IPS-NIHi7 (cell line): ENCODE data around the gene TP63.
"Not testable (repeated sequence)": the region's sequence is repeated elsewhere in the genome, so short reads cannot be mapped to it uniquely, and the experiment has no call there.

ENCODE experiments used
- DNase-seq: peaks from one replicate; pipeline ENCODE4 v3.0.0; 2012; ENCODE audit warnings: mixed read lengths; ENCODE audit errors: extremely low spot score

The TP63 gene

GRCh38 chr3:189721873-189722665, 90.9 kb downstream of the TP63 start:
- no peak for DNase-seq

DNA sequence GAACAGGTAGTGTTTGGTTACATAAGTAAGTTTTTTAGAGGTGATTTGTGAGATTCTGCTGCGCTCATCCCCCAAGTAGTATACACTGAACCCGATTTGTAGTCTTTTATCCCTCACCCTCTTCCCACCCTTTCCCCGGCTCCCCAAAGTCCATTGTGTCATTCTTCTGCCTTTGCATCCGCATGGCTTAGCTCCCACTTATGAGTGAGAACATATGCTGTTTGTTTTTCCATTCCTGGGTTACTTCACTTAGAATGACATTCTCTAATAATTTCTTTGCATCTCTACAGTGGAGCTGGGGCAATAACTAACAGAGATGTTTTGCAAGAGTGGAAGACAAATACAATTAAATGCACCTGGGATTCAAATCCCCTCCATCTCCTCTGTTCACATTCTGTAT, 93.2 kb downstream of the TP63 start:
- no peak for DNase-seq

DNA sequence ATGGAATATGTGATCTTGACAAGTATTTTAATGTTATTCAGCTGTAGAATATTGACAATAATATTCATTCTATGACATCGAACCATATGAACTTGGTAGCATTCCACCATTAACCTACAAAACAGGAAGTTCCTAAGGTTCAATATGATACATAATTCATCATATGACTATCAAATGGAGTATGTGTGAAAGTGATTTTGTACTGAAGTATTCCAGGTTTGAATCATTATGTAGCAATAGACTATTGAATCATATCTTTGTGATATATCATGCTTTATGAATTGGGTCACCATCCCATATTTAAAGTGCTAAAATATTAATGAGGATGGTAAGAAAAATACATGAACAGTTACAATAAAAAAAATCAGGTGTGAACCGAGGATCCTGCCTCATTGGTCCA, 95.1 kb downstream of the TP63 start:
- no peak for DNase-seq

GRCh38 chr3:189727158-189727557, 96.0 kb downstream of the TP63 start:
- no peak for DNase-seq

DNA sequence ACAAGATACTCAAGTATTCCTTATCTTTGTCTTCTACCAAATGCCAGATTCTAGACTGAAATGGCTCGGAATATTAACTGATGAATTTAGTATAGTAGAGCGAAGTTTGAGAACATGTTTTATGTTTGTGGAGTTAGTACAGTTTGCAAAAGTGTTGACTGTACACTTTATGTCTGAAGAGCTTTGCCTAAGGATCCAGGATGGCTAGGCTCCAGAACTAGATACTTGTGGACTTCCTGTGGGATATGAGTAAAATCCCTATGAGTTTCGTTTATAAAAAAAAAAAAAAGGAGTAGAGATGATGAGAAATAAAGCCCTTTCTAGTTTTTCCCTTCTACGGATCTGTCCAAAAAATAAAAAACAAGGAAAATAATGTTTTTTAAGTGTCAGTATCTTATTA, 96.7 kb downstream of the TP63 start:
- DNase-seq, result no peak

GRCh38 chr3:189728915-189729314, 97.7 kb downstream of the TP63 start:
- DNase-seq, result no peak

GRCh38 chr3:189734061-189734460, 102.9 kb downstream of the TP63 start:
- DNase-seq, result no peak

DNA sequence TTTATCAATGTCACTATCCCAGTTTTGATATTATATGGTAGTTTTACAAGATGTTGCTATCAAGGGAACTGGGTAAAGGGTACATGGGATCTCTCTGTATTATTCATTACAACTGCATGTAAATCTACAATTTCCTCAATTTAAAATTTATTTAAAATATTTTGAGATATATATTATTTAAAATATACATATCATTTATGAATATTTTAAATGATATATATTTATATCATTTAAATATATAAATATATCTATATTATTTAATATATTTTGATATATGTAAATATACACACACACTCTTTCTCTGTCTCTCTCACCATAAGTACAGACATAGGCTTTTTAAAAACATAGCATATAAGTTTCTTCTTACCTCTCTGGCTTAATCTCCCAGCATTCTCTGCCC, 104.7 kb downstream of the TP63 start:
- no peak for DNase-seq

DNA sequence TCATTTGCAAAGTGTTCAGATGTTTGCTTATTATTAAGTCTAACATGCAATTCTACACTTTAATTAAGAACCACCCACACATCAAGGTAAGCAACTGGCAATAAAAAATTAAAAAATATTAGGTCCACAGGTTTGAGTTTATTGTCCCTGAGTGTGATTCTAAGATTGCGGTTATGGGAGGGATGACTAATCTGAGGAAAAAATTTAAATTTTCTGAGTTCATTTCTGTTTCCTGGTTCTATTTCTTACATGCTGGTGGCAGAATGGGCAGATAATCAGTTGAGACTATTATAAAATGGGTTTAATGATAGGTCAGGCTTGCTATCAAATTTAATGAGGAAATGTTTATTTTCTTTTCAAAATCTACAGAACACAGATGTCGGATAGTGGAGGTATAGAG, 105.9 kb downstream of the TP63 start:
- DNase-seq, result no peak

- no peak for DNase-seq
These were observed 106.4 kb downstream of the TP63 start for GRCh38 chr3:189737619-189738018.

DNA sequence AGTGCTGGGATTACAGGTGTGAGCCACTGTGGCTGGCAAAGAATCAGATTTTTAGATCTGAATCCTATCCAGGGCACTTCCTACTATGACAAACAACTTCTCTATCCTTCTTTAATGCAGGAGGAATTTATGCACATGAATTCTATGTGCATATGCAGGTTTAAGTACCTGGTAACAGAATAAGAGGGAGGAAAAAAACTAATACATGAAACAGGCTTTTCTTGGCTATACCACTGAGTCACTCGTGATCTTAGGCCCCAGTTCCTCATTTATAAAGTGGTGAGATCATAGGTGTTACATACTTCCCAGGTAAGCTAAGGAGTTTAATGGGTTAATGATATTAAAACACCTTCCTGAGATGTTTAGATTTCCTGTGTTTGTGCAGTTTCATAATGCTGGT, 108.2 kb downstream of the TP63 start:
- DNase-seq, result no peak

DNA sequence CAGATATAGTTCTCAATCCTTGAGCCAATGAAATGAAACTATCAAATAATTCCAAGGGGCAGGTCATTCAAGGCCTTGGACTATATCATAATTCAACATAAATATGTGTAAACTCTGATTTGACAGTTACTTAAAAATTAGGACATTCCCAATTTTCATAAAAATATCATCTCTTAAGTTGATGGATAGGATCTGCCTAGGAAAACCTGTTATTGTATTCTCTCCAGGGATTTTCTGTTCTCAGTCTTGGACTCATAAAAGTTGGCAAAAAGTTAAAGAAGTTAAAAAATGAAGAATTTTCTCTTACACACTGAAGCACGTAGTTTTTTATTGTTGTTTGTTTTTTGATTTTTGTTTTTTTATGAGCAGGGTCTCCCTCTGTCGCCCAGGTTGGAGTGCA, 109.0 kb downstream of the TP63 start:
- no peak for DNase-seq

GRCh38 chr3:189744235-189744634, 113.0 kb downstream of the TP63 start:
- DNase-seq, result peak; percentile 20

DNA sequence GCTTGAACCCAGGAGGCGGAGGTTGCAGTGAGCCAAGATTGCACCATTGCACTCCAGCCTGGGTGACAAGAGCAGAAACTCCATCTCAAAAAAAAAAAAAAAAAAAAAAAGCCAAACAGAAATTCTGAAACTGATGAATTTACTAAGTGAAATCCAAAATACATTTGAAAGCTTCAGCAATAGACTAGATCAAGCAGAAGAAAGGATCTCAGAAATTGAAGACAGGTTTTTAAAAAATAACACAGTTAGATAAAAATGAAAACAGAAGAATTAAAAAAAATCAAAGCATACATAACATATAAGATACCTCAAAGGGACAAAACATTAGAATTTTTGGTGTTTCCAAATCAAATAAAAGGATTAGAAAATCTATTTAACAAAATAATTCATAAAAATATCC, 114.4 kb downstream of the TP63 start:
- DNase-seq, result no peak

DNA sequence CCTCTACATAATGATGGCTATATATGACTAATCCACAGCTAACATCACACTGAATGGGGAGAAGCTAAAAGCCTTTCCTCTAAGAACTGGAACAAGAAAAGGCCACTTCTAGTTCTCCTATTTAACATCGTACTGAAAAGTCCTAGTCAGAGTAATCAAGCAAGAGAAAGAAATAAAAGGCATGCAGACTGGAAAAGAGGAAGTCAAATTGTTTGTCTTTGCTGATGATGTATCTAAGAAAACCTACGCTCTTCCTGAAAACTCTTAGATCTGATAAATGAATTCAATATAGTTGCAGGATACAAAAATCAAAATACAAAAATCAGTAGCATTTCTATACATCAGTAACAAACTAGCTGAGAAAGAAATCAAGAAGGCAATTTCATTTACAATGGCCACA, 116.9 kb downstream of the TP63 start:
- DNase-seq, result no peak

GRCh38 chr3:189750972-189751371, 119.8 kb downstream of the TP63 start:
- DNase-seq, result not testable (repeated sequence)

DNA sequence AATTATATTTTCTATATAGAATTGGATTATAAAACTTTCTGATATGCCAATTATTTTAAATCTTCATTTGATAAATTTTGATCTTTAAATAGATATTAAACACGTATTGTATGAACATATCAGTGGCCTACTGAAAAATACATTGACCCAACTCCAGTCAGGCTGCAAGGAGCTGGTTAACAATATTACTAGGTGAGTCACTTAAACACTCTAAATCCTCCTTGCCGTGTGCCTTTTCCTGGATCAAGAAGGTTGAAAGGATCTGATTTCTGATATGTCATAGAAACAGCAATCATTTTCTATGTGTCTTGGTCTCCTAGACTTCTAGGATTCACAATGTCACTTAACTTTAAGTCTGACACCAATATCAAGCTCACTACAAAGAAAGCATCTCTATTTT, 123.2 kb downstream of the TP63 start:
- DNase-seq, result no peak

DNA sequence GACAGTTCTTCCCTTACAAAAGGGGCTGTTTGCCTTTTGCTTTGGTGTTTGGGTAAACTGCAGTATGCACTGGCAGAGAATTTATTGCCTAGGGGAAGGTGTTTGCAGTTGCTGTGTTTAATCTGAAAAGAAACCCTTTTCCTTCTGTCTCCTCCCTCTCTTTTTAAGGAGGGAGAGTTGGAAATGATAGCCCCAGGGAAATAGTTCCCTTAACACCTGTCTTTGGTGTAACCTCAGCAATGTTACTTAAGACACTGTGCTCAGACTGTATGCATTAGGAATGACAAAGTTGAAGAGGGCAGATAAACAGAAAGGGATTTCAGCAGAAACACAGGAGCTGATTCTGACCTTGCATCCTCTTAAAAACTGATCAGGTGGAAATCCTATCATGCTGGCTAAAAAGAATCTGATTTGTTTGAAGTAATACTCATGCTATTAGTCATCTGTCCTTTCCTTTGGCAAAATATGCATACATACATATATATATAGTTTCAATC, 125.4 kb downstream of the TP63 start:
- no peak for DNase-seq

- DNase-seq, result no peak
These were observed 127.0 kb downstream of the TP63 start for GRCh38 chr3:189758186-189758585.

- peak; percentile 18 for DNase-seq
These were observed 135.2 kb downstream of the TP63 start for GRCh38 chr3:189766416-189766815.

GRCh38 chr3:189771842-189772450, 140.8 kb downstream of the TP63 start:
- no peak for DNase-seq

DNA sequence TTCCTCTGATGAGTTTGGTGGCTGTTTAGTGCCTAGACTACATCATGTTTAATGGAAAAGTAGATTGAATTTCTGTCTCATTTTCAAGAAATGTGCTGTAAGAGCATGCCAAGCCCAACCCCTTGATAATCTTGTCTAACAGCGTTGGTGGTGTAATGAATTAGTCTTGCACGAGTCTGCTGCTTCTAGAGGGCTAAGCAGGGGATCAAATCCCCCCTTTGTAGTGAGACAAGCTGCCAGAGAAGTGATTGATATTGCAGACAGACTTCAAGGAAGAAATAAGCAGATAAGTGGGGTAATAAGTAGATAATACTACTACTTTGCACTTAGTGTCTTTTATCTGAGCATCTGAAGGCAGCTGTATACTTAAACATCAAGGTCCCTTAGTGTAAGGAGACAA, 141.4 kb downstream of the TP63 start:
- no peak for DNase-seq

GRCh38 chr3:189773056-189773455, 141.9 kb downstream of the TP63 start:
- DNase-seq, result no peak
